Keratinocyte (primary cell): Measurements from ENCODE around the gene RGS3. TPM values are rescaled to one million over a fixed set of nuclear protein-coding genes. Genes with fewer than 3 reads are reported as not detected.

Experiments
- DNase-seq: peaks from one replicate; pipeline ENCODE4 v3.0.0-alpha.2; 2011; ENCODE audit warnings: low read depth, missing footprints, low spot score
- FAIRE-seq: peaks from 2 replicates; lab custom pipeline; 2011; peaks lifted over from hg19 to GRCh38; lab: Jason Lieb, UNC
- H2AFZ ChIP-seq: 2 replicates; pipeline ENCODE4 v1.6.0; 2012; ENCODE audit warnings: low read length, control low read depth, inconsistent platforms; ENCODE audit not compliant: control insufficient read depth
- H3K27ac ChIP-seq: 2 replicates; pipeline ENCODE4 v1.5.1; 2011; ENCODE audit warnings: low read length; ENCODE audit not compliant: control insufficient read depth, insufficient read depth
- H3K27me3 ChIP-seq: 3 replicates; pipeline ENCODE4 v1.6.0; 2011; ENCODE audit warnings: low read length; ENCODE audit not compliant: control insufficient read depth, insufficient read depth; ENCODE audit errors: extremely low read depth
- H3K36me3 ChIP-seq, 2 experiments: 2 replicates in 1 of 2; 3 replicates in 1 of 2; pipeline ENCODE4 v1.5.1; 2011; ENCODE audit warnings: low read length in 2 of 2, mild to moderate bottlenecking in 1 of 2; ENCODE audit not compliant: control insufficient read depth in 2 of 2, insufficient read depth in 2 of 2; ENCODE audit errors: extremely low read depth in 1 of 2
- H3K4me1 ChIP-seq: 3 replicates; pipeline ENCODE4 v1.5.1; 2011; ENCODE audit warnings: low read length; ENCODE audit not compliant: control insufficient read depth, insufficient read depth; ENCODE audit errors: extremely low read depth
- H3K4me2 ChIP-seq: 3 replicates; pipeline ENCODE4 v1.6.0; 2011; ENCODE audit warnings: low read depth, low read length; ENCODE audit not compliant: control insufficient read depth, insufficient read depth; ENCODE audit errors: extremely low read depth
- H3K4me3 ChIP-seq, 3 experiments: fragments of 200-600 bp in 1 of 3; sonication (generic) in 1 of 3; 2 replicates in 2 of 3; 3 replicates in 1 of 3; pipeline ENCODE4 v1.5.1; 2011 to 2016; ENCODE audit warnings: low read length in 3 of 3, mild to moderate bottlenecking in 3 of 3, control low read depth in 2 of 3, inconsistent platforms in 1 of 3, low read depth in 1 of 3, mixed read lengths in 1 of 3, mixed run types in 1 of 3, moderate library complexity in 1 of 3; ENCODE audit not compliant: control insufficient read depth in 2 of 3, insufficient read depth in 2 of 3; ENCODE audit errors: extremely low read depth in 1 of 3
- H3K79me2 ChIP-seq: 2 replicates; pipeline ENCODE4 v1.6.0; 2012; ENCODE audit warnings: low read length; ENCODE audit not compliant: control insufficient read depth, insufficient read depth
- H3K9ac ChIP-seq: 3 replicates; pipeline ENCODE4 v1.6.0; 2011; ENCODE audit warnings: low read length; ENCODE audit not compliant: control insufficient read depth, insufficient read depth; ENCODE audit errors: extremely low read depth
- H3K9me1 ChIP-seq: 3 replicates; pipeline ENCODE4 v1.6.0; 2011; ENCODE audit warnings: low read length; ENCODE audit not compliant: control insufficient read depth, insufficient read depth; ENCODE audit errors: extremely low read depth
- H3K9me3 ChIP-seq: 2 replicates; pipeline ENCODE4 v1.5.1; 2012; ENCODE audit warnings: low read depth, low read length; ENCODE audit not compliant: control insufficient read depth
- H4K20me1 ChIP-seq: 3 replicates; pipeline ENCODE4 v1.6.0; 2011; ENCODE audit warnings: low read length; ENCODE audit not compliant: control insufficient read depth, insufficient read depth; ENCODE audit errors: extremely low read depth
- EZH2 ChIP-seq: IDR thresholded peaks from one replicate; pipeline ENCODE4 v1.6.1; 2012; ENCODE audit warnings: inconsistent platforms, mild to moderate bottlenecking, low read length, moderate library complexity
- dilution Hi-C: fragments of 300-500 bp; cut with MboI; formaldehyde crosslinking; loops from one replicate; pipeline ENCODE4 v1.7.0; 2020; ENCODE audit warnings: low sequenced_read_pairs; ENCODE audit not compliant: extremely low pct_ligation_motif_present
- polyA plus RNA-seq, 5 experiments: library from polyadenylated mRNA; depleted of rRNA in 3 of 5; stranded (reverse) in 3 of 5; stranded (forward) in 1 of 5; unstranded in 1 of 5; fragments of >200 nt; gene quantifications; 1 replicate in 1 of 5; 2 replicates in 3 of 5; 3 replicates in 1 of 5; pipeline versions ENCODE4 v1.2.1 to v1.2.3, GENCODE V29; 2011 to 2012; ENCODE audit warnings: missing spikeins in 2 of 5, low read depth in 1 of 5, low replicate concordance in 1 of 5
- TF ChIP-seq, protein P1 (sequence below), 3 experiments: IDR thresholded peaks in 1 of 3; conservative IDR thresholded peaks in 1 of 3; optimal IDR thresholded peaks in 1 of 3; 2 replicates in 2 of 3; 3 replicates in 1 of 3; pipeline versions ENCODE3 to v1.5.1; 2011; ENCODE audit warnings: low read length in 3 of 3, mild to moderate bottlenecking in 3 of 3, moderate library complexity in 2 of 3, control low read depth in 1 of 3, inconsistent platforms in 1 of 3; ENCODE audit not compliant: insufficient read depth in 2 of 3; ENCODE audit errors: extremely low read depth in 1 of 3

Gene RGS3
- polyA plus RNA-seq, 1 donor (not counting 4 experiments of a cell fraction or from before 2014, with no cell fraction given): 19.6 TPM

DNA sequence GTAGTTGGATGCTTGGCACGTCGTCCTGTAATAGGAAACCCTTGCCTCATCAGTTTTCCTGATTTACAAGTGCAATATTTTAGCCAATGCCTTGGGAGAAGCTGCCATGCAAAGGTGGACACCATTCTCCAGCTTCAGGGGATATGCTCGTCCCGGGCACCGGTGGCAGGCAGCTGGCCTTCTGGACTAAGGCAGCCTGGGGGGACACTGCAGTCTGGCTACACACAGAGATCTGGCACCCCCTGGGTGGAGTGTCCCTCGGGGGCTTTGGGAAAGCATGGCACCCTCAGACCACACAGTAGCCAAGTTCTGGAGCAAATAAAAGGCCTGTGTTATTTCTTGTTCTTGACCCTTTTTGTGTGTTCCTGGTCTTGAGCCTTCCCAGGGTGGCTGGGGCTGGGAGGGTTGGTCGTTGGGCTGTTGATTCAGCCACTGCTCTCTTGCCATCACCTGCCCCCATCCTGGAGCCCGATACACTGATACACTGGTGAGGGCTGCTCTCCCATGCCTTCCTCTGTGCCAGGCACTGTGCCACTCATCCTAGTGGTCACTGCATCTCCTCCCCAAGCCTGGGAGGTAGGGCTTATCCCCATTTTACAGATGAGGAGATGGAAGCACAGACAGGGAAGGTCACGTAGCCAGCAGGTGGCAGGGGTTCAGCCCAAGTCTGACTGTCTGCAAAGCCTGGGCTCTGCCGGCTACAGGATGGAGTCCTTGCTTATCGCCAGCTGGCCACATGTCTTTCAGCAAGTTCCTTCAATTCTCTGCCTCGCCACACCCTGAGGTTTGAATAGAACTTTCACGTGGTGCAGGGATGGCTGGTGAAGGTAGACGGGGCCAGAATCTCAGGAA, 134.1 kb downstream of the RGS3 start:
- no peaks in the 10 kb centered on the region for H3K9me3 ChIP-seq
- peaks cover 24 to 29% of the 10 kb centered on the region in 2 experiments for H3K36me3 ChIP-seq
- DNase-seq: no peak
- H4K20me1 ChIP-seq: no peaks in the 10 kb centered on the region
- no peak overlapping the region for H3K27ac ChIP-seq
- peaks cover 3% of the 10 kb centered on the region for H3K9me1 ChIP-seq
- no peak for FAIRE-seq
- no peaks in the 10 kb centered on the region for H3K27me3 ChIP-seq
- H3K9ac ChIP-seq: no peak overlapping the region
- TF ChIP-seq, protein P1, sequence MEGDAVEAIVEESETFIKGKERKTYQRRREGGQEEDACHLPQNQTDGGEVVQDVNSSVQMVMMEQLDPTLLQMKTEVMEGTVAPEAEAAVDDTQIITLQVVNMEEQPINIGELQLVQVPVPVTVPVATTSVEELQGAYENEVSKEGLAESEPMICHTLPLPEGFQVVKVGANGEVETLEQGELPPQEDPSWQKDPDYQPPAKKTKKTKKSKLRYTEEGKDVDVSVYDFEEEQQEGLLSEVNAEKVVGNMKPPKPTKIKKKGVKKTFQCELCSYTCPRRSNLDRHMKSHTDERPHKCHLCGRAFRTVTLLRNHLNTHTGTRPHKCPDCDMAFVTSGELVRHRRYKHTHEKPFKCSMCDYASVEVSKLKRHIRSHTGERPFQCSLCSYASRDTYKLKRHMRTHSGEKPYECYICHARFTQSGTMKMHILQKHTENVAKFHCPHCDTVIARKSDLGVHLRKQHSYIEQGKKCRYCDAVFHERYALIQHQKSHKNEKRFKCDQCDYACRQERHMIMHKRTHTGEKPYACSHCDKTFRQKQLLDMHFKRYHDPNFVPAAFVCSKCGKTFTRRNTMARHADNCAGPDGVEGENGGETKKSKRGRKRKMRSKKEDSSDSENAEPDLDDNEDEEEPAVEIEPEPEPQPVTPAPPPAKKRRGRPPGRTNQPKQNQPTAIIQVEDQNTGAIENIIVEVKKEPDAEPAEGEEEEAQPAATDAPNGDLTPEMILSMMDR (optimal IDR thresholded peaks at IDR 0.05 in 1 of 3, IDR thresholded peaks at IDR 0.05 in 1 of 3, conservative IDR thresholded peaks at IDR 0.05 in 1 of 3; ENCODE audit: extremely low read depth in 1 of 3, insufficient read depth in 2 of 3, low read length in 3 of 3): no peak
- no peak for TF ChIP-seq EZH2
- peaks cover 43% of the 10 kb centered on the region for H3K4me1 ChIP-seq
- dilution Hi-C loops: no loop called here
- no peak overlapping the region for H3K4me2 ChIP-seq
- H3K79me2 ChIP-seq: peaks cover 15% of the 10 kb centered on the region
- no peak overlapping the region for H2AFZ ChIP-seq
- no peak overlapping the region for H3K4me3 ChIP-seq

DNA sequence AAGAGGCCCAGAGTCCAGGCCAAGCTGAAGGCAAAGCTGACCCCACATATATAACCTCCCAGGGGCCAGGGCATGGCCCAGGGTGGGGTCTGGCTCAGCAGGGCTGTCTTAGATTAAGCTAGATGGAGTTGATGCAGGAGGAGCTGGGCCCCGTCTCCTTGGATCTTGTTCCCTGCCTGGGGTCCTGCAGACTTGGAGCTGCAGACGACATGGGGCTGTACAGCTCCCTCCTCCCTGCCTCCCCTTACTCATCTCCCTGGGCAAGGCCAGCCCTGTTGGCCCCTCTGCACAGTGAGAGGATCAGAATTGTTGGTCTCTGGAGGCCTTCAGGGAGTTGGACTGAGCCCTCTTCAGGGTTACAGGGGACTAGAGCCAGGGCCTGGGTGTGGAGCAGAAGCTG, 134.9 kb downstream of the RGS3 start:
- TF ChIP-seq, protein P1 (optimal IDR thresholded peaks at IDR 0.05 in 1 of 3, IDR thresholded peaks at IDR 0.05 in 1 of 3, conservative IDR thresholded peaks at IDR 0.05 in 1 of 3; ENCODE audit: extremely low read depth in 1 of 3, insufficient read depth in 2 of 3, low read length in 3 of 3): no peak
- no peak for TF ChIP-seq EZH2
- no peak overlapping the region for H3K27ac ChIP-seq
- DNase-seq (no peak), FAIRE-seq (no peak)
- H3K27me3 ChIP-seq: no peaks in the 10 kb centered on the region
- dilution Hi-C loops: no loop called here
- no peak overlapping the region for H3K4me2 ChIP-seq
- H3K4me3 ChIP-seq: no peak overlapping the region
- H3K9me3 ChIP-seq: no peaks in the 10 kb centered on the region
- H3K79me2 ChIP-seq: peaks cover 15% of the 10 kb centered on the region
- peaks cover 50% of the 10 kb centered on the region for H3K4me1 ChIP-seq
- peaks cover 3% of the 10 kb centered on the region for H3K9me1 ChIP-seq
- H3K9ac ChIP-seq: no peak overlapping the region
- peaks cover 24 to 29% of the 10 kb centered on the region in 2 experiments for H3K36me3 ChIP-seq
- no peaks in the 10 kb centered on the region for H4K20me1 ChIP-seq
- no peak overlapping the region for H2AFZ ChIP-seq
